ENCODE measurements around the gene SEMA6B. TPM values are rescaled to one million over a fixed set of nuclear protein-coding genes. Genes with fewer than 3 reads are reported as not detected.

SEMA6B gene
- total and polyA plus RNA-seq, 2 donors (not counting 3 experiments of a cell fraction or from before 2014, with no cell fraction given) = 97.8 to 176 TPM

DNA sequence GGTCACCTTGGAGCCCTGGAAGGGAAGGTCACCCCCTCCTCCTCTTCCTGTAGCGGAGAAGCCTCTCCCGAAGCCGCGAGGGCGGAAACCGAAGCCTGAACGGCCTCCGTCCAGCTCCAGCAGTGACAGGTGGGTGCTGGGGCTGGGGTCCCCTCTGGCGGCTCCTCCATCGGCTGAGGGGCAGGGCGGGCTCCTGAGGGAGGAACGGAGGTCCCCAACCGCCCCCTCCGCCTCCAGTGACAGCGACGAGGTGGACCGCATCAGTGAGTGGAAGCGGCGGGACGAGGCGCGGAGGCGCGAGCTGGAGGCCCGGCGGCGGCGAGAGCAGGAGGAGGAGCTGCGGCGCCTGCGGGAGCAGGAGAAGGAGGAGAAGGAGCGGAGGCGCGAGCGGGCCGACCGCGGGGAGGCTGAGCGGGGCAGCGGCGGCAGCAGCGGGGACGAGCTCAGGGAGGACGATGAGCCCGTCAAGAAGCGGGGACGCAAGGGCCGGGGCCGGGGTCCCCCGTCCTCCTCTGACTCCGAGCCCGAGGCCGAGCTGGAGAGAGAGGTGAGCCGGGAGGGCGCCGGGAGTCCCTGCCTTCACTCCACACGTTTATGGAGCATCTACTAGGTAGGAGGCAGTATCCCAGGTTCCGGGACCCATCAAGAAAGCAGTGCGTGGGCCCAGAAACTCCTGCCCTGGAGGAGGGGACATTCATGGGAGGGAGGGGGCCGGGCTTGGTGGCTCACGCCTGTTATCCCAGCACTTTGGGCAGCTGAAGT is 65.4 kb downstream of the SEMA6B start:
- no TSS peak for BruUV-seq (replicated peaks)
- dilution Hi-C loops (cut with MboI; ENCODE audit: extremely low pct_ligation_motif_present, low sequenced_read_pairs) = no loop called here

More for the DNA sequence above, 65.4 kb downstream of the SEMA6B start:
- H3K4me3 ChIP-seq (replicated peaks in 1 of 3; ENCODE audit: insufficient read depth in 1 of 3, low read depth in 1 of 3, low read length in 3 of 3) = no peak overlapping the region
- TF ChIP-seq CTCF (IDR thresholded peaks at IDR 0.05; ENCODE audit: extremely low read depth in 1 of 2, insufficient read depth in 1 of 2, low read depth in 1 of 2, low read length in 2 of 2) (no peak), FOS (IDR thresholded peaks at IDR 0.05; ENCODE audit: borderline replicate concordance, insufficient read depth, low read length) (no peak), POLR2A (IDR thresholded peaks at IDR 0.05; ENCODE audit: low read depth, low read length) (no peak), POLR2AphosphoS5 (IDR thresholded peaks at IDR 0.05; ENCODE audit: insufficient read depth, low read depth, low read length) (no peak), MYC (IDR thresholded peaks at IDR 0.05; ENCODE audit: low read depth, low read length) (no peak), EZH2 (IDR thresholded peaks at IDR 0.05; ENCODE audit: borderline replicate concordance, low read depth, low read length, severe bottlenecking) (no peak), JUN (IDR thresholded peaks at IDR 0.05; ENCODE audit: borderline replicate concordance, insufficient read depth, insufficient read length, low read depth) (no peak), MAX (IDR thresholded peaks at IDR 0.05; ENCODE audit: insufficient read depth, insufficient read length) (no peak), GATA2 (IDR thresholded peaks at IDR 0.05; ENCODE audit: insufficient read depth, insufficient read length, low read depth, low read length) (no peak)
- POLR2A ChIA-PET = no interaction called here
- DNase-seq (ENCODE audit: low read depth, low spot score) = no peak
- H3K9me3 ChIP-seq (replicated peaks; ENCODE audit: control insufficient read depth, insufficient read depth, low read length) = no peaks in the 10 kb centered on the region
- intact Hi-C loops (cut with micrococcal nuclease) = no loop called here
- H3K4me1 ChIP-seq (ENCODE audit: control insufficient read depth, extremely low read depth, insufficient read depth, low read length) = no peaks in the 10 kb centered on the region
- H3K27me3 ChIP-seq (ENCODE audit: control insufficient read depth in 2 of 2, insufficient read depth in 2 of 2, low read length in 2 of 2) = no peaks in the 10 kb centered on the region
- no peaks in the 10 kb centered on the region for H4K20me1 ChIP-seq (replicated peaks; ENCODE audit: control insufficient read depth, extremely low read depth, insufficient read depth, low read length)
- no peak overlapping the region for H3K27ac ChIP-seq (ENCODE audit: insufficient read depth, low read depth, low read length)
- H3K79me2 ChIP-seq (ENCODE audit: control insufficient read depth, insufficient read depth, low read length) = no peaks in the 10 kb centered on the region
- no peak overlapping the region for H3K4me2 ChIP-seq (ENCODE audit: insufficient read depth, low read length)
- no peak overlapping the region for H2AFZ ChIP-seq (ENCODE audit: low read depth, low read length)
- no peak for FAIRE-seq
- CTCF ChIA-PET = interaction anchor here (0.7 to 1.2 kb wide), 2 partner anchors 15 to 227 kb away, joined by 3 to 4 read pairs; no protein-coding TSS in a partner anchor
- H3K9ac ChIP-seq (replicated peaks; ENCODE audit: extremely low read depth, insufficient read depth, low read length) = no peak overlapping the region
- peaks cover 2 to 50% of the 10 kb centered on the region in 2 experiments for H3K36me3 ChIP-seq (ENCODE audit: control insufficient read depth in 2 of 2, extremely low read depth in 1 of 2, insufficient read depth in 2 of 2, low read length in 2 of 2)
- no peaks in the 10 kb centered on the region for H3K9me1 ChIP-seq (replicated peaks; ENCODE audit: control insufficient read depth, extremely low read depth, insufficient read depth, low read length)

Data from endothelial cell of umbilical vein (primary cell).